NCI-H748 treated with DMSO at 0.1 percent for 48 hours (cell line): ENCODE measurements around the gene KLHL18.
"Not testable (repeated sequence)": the region's sequence is repeated elsewhere in the genome, so short reads cannot be mapped to it uniquely, and the experiment has no call there.

ENCODE experiments used
- DNase-seq: peaks from one replicate; lab custom pipeline; 2025; lab: John Stamatoyannopoulos, UW

The KLHL18 gene

GRCh38 chr3:47274652-47275051 is 8.1 kb upstream of the KLHL18 start:
- no peak for DNase-seq

- no peak for DNase-seq
Measured at GRCh38 chr3:47276558-47276957, 6.2 kb upstream of the KLHL18 start.

GRCh38 chr3:47280519-47280918 is 2.2 kb upstream of the KLHL18 start:
- DNase-seq, result no peak

- DNase-seq, result no peak
Measured at GRCh38 chr3:47283193-47283537, 421 bp downstream of the KLHL18 start.

GRCh38 chr3:47283591-47284364 is 1.0 kb downstream of the KLHL18 start:
- no peak for DNase-seq

- no peak for DNase-seq
Measured at GRCh38 chr3:47288966-47289910, 6.5 kb downstream of the KLHL18 start.

GRCh38 chr3:47291158-47291753 is 8.5 kb downstream of the KLHL18 start:
- DNase-seq, result no peak

GRCh38 chr3:47291754-47292420 is 9.1 kb downstream of the KLHL18 start:
- not testable (repeated sequence) for DNase-seq

GRCh38 chr3:47293822-47294221 is 11.1 kb downstream of the KLHL18 start:
- no peak for DNase-seq

- no peak for DNase-seq
Measured at GRCh38 chr3:47294392-47294791, 11.6 kb downstream of the KLHL18 start.

- DNase-seq, result no peak
Measured at GRCh38 chr3:47295322-47295721, 12.6 kb downstream of the KLHL18 start.

- DNase-seq, result no peak
Measured at GRCh38 chr3:47295976-47296375, 13.2 kb downstream of the KLHL18 start.

GRCh38 chr3:47296562-47297302 is 14.0 kb downstream of the KLHL18 start:
- no peak for DNase-seq

- DNase-seq, result no peak
Measured at GRCh38 chr3:47298439-47298838, 15.7 kb downstream of the KLHL18 start.

- no peak for DNase-seq
Measured at GRCh38 chr3:47299381-47300318, 16.9 kb downstream of the KLHL18 start.

GRCh38 chr3:47301456-47301855 is 18.7 kb downstream of the KLHL18 start:
- DNase-seq, result no peak

GRCh38 chr3:47306022-47306421 is 23.3 kb downstream of the KLHL18 start:
- DNase-seq, result no peak

- DNase-seq, result not testable (repeated sequence)
Measured at GRCh38 chr3:47309231-47309630, 26.5 kb downstream of the KLHL18 start.

- DNase-seq, result no peak
Measured at GRCh38 chr3:47310391-47310790, 27.6 kb downstream of the KLHL18 start.

- no peak for DNase-seq
Measured at GRCh38 chr3:47313341-47314055, 30.8 kb downstream of the KLHL18 start.
